Measurements from ENCODE around the gene PI4KB.

PI4KB gene

GRCh38 chr1:151346082-151346768, 19.0 kb upstream of the PI4KB start:
- no peak for DNase-seq

GRCh38 chr1:151344291-151344690, 17.1 kb upstream of the PI4KB start:
- DNase-seq, result no peak

DNA sequence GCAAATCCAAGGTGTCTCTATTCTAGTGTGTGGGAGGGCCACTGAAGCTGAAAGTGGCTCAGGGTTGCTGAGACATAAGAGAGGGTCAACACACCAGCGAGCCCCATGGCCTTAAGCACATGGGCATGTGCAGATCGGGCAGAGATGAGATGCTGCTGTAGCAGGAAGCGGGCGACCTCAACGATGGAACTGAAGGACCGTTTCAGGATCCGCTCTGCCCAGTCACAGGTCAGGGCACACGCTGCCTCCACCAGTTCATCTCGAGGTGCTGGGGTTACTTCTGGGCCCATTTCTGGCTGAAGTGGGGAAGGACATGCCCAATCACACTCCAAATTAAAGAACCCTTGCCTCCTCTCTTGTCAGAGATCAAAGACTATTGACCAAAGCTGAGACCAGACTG, 16.4 kb upstream of the PI4KB start:
- no peak for DNase-seq

- DNase-seq, result no peak
These were observed 15.4 kb upstream of the PI4KB start for GRCh38 chr1:151342569-151342968.

- DNase-seq, result no peak
These were observed 14.8 kb upstream of the PI4KB start for GRCh38 chr1:151342021-151342420.

GRCh38 chr1:151340870-151341754, 13.9 kb upstream of the PI4KB start:
- DNase-seq, result peak; percentile 90

GRCh38 chr1:151336556-151336955, 9.3 kb upstream of the PI4KB start:
- no peak for DNase-seq

GRCh38 chr1:151334822-151335221, 7.6 kb upstream of the PI4KB start:
- DNase-seq, result no peak

- no peak for DNase-seq
These were observed 873 bp upstream of the PI4KB start for GRCh38 chr1:151327903-151328674.

GRCh38 chr1:151326619-151327222, 495 bp downstream of the PI4KB start:
- DNase-seq, result peak; percentile 56

DNA sequence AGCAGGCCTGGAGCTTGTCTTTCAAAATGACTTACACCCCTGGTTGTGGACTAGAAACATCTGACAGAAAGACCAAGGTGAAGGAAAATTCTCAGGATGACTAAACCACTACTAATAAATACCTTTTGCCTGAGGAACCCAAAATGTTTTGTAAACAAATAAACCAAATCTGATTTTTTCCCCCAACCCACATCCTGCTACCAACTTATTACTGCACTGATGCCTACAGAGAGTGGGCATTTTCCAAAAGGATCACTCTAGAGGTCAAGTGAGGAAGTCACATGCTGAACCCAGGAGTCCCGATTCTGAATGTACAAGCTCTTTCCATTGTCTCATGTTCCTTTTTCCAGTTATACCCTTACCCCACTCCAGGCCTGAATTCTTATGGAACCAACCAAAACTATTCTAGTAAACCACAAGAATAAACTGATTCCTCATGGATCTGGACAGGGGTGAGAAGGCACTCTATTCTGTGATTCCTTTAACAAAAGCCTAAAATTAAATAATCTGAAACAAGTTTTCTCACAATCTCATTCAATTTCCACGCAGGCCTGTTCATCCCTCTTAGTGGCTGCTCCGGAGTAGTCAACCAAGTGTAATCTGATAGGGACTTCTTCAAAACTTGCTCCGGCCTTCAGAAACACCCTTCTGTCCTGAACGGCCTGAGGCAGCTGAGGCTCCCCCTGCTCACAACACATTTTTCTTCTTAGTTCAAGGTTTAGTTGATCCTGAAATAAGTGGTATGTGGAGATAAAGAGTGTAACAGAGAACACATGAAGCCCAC, 1.4 kb downstream of the PI4KB start:
- no peak for DNase-seq

DNA sequence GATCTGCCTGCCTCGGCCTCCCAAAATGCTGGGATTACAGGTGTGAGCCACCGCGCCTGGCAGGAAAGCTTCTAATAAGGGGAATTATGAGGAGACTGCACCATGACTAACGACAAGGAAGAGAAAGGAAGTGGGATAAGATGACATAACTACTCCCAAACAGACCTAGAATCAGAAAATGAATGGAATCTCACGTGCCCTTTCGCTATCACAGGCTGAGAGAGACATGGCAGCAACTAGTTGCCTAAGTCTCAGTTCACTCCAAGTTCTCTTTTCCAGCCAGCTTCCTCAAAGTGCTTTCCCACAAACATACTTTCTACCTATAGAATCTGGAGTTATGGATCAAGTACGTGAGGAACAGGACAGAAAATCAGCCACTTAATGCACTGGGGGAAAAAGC, 2.0 kb downstream of the PI4KB start:
- DNase-seq, result no peak

- DNase-seq, result no peak
These were observed 2.8 kb downstream of the PI4KB start for GRCh38 chr1:151324390-151324930.

GRCh38 chr1:151318975-151319374, 8.2 kb downstream of the PI4KB start:
- no peak for DNase-seq

- no peak for DNase-seq
These were observed 11.5 kb downstream of the PI4KB start for GRCh38 chr1:151315565-151316235.

DNA sequence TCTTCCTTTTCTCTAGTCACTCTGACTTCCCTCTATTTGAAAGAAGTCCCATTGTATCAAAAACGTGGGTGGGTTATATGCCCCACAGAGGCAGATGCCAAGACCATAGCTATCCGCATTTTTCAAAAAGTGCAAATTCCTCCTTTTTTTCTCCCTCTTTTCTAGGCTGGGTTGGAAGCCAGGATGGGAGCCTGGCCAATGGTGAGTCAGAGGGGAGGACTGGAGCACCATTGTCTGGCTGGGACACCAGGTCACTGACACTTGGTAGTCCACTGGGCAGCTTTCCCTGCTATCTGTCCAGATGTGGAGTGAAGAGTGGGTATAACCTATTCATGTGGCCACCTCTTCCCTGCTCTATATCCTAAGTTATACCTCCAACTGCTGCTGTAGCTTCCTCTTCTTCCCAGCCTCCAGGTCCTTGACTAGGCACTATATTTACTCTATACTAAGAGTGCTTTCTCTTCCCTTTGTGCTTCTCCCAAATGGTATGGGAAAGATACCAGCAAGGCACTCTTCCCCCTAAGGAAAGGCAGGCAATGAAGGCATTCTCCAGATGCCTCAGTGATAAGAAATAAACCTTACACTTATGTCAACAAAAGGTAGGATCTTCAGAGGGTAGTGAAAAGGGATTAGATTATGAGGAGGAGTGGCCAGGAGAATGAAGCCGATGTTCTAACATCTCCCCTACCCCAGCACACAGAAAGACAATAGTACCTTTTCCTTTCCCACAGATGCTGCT, 12.9 kb downstream of the PI4KB start:
- peak; percentile 94 for DNase-seq

- no peak for DNase-seq
These were observed 13.7 kb downstream of the PI4KB start for GRCh38 chr1:151313501-151313900.

DNA sequence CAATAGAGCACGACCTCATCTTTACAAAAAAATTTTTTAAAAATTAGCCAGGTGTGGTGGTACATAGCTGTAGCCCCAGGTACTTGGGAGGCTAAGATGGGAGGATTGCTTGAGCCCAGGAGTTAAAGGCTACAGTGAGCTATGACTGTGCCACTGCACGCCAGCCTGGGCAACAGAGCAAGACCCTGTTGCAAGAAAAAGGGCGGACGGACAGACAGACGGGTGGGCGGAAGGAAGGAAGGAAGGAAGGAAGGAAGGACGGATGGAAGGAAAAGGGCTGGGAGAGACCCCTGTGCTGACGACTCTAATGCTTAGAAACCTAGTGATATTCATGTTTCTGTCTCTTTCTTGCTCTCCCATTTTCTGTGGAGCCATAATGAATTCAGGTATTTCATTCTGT, 14.4 kb downstream of the PI4KB start:
- DNase-seq, result no peak

DNA sequence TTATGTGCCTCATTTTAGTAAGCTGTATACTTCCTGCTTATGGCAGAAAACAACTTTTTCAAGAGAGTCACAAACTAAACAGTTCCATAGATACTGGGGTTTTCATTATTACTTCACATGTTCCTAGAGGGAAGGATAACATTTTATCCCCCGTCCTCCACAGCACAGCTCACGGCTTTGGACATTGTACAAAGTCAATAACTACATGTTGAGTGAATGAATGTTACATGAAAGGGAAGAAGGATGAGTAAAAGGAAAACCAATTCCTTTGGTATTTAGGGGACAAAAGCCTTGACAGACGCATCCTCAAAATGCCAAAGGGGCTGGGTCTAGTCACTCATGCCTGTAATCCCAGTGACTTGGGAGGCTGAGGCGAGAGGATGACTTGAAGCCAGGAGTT, 14.8 kb downstream of the PI4KB start:
- DNase-seq, result no peak

GRCh38 chr1:151311589-151312331, 15.5 kb downstream of the PI4KB start:
- no peak for DNase-seq

All from midbrain (tissue), 1 donor.